CD4-positive, alpha-beta T cell treated with Interleukin-4 for 4 hours (primary cell): ENCODE data around the gene GREB1.

Experiments used
- DNase-seq: peaks from one replicate; pipeline ENCODE4 v3.0.0-alpha.2; 2020

GREB1 gene

GRCh38 chr2:11563784-11564666 is 30.2 kb downstream of the GREB1 start:
- no peak for DNase-seq

- no peak for DNase-seq
Observed at GRCh38 chr2:11564816-11565567, 31.1 kb downstream of the GREB1 start.

DNA sequence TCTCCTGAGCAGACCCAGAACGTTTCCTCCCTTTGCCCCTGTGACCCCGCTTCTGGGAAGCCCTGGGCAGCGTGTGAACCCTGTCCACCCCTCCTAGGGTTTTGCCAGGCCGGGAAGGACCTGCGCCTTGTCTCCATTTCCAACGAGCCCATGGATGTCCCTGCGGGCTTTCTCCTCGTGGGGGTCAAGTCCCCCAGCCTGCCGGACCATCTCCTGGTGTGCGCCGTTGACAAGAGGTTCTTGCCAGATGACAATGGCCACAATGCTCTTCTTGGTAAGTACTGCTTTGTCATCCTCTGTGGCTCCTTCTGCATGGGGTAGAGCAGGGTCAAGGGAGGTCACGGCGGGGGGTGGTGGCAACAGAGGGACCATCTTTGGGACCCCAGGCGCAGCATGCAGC is 32.5 kb downstream of the GREB1 start:
- no peak for DNase-seq

GRCh38 chr2:11567631-11568031 is 33.8 kb downstream of the GREB1 start:
- DNase-seq = no peak

- DNase-seq = no peak
Observed at GRCh38 chr2:11568436-11568835, 34.6 kb downstream of the GREB1 start.

- no peak for DNase-seq
Observed at GRCh38 chr2:11569636-11570035, 35.8 kb downstream of the GREB1 start.

GRCh38 chr2:11571170-11571569 is 37.3 kb downstream of the GREB1 start:
- no peak for DNase-seq

DNA sequence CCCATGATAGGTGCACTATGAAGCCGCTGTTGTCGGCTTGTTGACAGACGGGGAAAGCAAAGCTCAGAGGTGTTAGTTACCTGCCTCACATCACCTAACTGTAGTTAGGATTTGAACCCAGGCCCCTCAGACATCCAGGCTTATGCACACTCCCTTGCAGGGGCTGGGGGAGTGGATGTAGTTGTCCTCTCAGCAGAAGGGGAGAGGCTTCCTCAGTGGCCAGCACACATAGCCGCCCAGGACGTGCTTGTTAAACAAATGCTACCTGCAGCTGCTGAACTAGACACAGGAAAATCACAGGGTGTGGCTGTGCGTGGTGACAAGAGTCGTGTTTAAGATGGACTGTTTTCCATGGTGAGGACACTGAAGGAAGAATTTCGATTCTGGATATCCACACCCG is 39.2 kb downstream of the GREB1 start:
- DNase-seq = no peak

- no peak for DNase-seq
Observed at GRCh38 chr2:11573418-11574175, 39.8 kb downstream of the GREB1 start.

- no peak for DNase-seq
Observed at GRCh38 chr2:11574176-11575046, 40.6 kb downstream of the GREB1 start.

DNA sequence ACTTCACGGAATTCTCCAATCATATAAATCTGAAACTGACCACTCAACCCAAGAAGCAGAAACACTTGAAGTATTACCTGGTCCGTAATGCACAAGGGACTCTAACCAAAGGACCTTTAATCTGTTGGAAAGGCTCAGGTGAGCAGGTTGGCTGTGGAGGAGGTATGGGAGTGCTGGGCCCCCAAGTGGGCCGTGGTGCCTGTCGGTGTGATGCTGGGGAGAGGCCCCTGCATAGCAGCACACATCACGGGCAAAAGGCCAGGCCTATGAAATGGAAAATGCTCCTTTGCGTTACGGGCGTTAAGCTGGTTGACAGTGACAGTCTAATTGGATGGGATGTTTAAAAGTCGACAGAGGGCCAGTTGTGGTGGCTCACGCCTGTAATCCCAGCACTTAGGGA is 42.6 kb downstream of the GREB1 start:
- no peak for DNase-seq

GRCh38 chr2:11577101-11577883 is 43.4 kb downstream of the GREB1 start:
- no peak for DNase-seq

- no peak for DNase-seq
Observed at GRCh38 chr2:11578081-11578948, 44.5 kb downstream of the GREB1 start.

DNA sequence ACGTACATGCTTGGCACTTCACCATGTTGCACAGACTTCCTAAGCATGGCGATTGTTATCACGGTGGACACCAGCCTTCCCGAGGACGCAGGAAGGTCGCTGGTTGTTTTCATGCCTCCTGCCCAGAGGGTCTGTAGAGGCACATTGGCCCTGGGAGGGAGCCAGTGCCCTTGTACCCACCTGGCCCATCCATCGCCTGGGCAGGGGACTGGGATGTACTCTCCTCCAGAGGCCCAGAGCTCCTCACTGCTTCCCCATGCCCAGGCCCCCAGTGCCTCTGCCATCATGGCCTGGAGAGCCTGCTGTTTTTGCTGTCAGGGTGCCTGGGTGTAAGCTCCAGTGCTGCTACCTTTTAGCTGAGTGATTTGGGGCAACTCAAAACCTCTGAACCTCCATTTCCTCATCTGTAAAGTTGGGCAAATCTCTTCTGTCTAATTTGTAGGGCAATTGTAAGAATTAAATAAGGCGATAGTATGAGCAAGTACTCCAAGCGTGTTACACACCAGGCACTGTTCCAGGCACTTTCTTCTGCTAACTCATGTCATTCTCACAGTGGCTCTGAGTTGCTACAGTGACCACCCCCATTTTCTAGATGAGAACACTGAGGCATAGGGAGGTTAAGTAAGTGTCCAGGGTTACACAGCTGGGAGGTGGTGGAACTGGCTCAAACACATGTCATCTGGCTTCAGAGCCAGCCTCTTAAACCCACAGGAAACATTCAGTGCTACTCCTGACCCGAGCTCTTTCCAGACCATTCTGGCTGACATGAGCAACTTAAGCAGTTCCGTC is 45.3 kb downstream of the GREB1 start:
- no peak for DNase-seq

- no peak for DNase-seq
Observed at GRCh38 chr2:11579867-11580659, 46.2 kb downstream of the GREB1 start.

GRCh38 chr2:11580697-11581096 is 46.9 kb downstream of the GREB1 start:
- no peak for DNase-seq

GRCh38 chr2:11581124-11581796 is 47.4 kb downstream of the GREB1 start:
- DNase-seq = no peak
